GM19372 (cell line): ENCODE measurements around the gene TBX1.
"Not testable (repeated sequence)": the region's sequence is repeated elsewhere in the genome, so short reads cannot be mapped to it uniquely, and the experiment has no call there.

Experiments
- ATAC-seq: cut with Tn5 transposase; IDR thresholded peaks from one replicate; pipeline ENCODE4 v1.9.1; 2021; ENCODE audit warnings: mild to moderate bottlenecking, low read depth, moderate library complexity; ENCODE audit not compliant: unreplicated experiment

TBX1 gene

DNA sequence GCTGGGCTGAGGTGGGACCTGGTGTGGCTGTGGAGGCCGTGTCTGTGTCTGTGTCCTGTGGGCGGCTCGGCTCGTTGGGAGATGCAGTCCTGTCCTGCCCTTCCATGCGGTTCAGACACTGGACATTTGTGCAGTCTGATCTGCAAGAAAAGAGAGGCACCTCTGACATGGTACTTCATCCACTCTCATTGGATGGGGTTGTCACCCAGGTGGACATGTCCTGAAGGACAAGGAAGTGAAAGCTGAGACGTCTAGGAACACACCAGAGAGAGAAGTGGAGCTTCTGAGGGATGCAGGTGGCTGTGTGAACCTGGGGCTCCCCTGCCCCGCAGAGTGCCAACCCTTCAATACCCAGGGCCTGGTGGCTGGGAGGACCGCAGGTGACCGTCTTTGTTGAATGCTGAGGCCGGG lies 18.4 kb downstream of the TBX1 start:
- no peak for ATAC-seq

DNA sequence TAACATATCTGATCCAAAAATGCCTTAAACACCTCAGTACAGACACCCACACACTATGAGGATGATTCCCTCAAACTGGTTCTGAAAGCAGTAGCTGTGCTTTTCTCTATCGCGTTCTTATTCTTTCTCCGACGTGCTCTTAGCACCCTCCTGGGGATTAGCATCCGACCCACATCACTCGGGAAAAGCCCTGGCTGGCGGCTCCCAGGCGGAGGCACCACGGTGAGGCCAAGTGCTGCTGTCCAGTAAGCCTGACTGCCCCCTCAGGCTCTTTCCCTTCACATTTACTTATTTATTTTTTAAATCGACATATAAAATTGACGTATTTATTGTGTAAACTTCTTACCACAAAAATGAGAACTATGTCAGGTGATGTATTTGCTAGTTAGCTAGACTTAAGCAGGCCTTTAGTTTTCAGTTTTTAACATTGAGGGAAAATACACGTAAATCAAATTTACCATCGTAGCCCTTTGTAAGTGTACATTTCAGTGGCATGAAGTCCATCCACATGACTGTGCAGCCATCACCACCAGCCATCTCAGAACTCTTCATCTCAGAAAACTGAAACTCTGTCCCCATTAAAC lies 19.2 kb downstream of the TBX1 start:
- no peak for ATAC-seq

DNA sequence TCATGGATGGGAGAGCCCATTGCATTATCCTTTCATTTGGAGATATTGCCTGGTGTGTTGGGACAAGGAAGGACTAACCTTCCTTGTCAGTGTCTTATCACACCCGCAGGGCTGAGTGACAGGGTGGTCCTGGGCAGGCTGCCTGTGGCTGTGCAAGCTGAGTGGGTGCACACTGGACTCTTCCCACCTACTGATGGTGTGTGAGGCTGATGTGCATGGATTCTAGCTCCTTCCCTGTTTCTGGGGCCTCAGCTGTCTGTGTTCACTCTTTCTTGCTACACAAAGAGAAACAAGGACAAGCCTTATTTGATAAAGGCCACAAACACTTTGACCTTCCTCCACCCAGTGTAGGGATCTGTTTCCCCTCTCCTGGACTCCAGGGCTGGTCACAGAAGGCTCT lies 22.0 kb downstream of the TBX1 start:
- ATAC-seq = no peak

DNA sequence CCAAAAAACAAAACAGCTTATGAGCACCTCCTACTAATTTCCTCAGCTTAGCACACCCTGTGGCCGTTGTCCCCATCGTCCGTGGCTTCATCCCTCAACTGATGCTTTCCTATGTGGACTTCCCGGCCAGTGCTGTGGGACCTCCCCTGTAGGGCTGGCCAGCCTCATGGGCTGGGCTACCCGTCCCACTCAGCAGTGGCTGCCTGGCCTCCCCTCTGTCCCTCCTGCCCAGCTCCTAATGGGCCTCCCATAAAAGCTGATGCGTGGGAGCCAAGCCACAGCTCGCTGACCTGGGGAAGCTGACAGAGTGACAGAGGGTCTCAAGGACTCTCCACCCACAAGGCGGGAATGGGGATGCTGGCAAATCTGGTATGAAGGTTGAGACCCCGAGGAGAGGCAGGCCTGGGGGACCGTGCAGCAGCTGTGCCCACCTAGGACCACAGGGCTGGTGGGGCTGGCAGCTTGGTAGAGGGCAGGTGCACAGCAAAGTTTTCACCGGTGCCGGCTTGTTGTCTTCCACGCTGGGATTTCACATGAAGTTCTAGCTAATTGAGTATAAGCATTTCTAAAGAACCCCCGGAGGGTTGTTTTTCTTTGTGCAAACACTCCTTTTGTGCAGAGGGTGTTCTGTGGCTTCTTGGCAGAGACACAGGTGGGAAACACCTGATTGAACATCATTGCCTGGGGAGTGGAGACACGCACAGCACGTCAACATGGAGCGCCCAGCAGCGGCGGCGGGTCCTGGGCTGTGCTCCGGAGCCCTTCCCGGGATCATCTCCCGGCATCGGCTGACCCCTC lies 23.2 kb downstream of the TBX1 start:
- ATAC-seq = no peak

DNA sequence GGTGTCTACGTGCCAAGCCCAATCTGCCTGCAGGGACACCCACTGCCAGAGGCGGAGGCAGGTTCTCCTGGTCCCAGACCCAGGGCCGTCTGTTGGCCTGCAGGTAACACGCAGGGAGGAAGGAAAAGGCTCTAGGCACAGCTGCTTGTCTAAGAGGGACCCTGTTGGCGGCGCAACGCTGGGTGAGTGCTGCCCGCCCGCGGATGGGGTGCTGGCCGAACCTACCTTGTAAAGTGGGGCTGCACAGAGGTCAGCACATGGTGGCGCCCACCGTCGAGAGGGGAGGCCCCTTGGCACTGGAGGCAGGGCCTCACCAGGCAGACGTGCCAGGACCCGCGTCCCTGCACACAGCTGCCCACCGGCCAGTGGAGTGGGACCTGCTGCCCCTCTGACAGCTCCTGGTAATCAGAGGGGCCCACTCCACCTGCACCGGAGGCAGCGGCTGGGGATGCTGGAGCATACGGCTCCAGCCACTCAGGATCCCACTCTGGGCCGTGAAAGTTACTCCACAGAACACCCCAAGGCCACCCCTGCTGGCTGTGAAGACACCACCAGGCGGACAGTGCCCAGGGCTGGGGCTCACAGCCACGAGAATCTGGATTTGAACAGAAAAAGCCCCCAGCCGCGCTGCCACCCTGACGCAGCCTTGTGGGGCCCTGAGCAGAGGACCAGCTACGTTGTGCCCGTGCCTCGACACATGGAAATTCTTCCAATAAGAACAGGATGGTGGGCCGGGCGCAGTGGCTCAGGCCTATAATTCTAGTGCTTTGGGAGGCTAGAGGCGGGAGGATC lies 24.0 kb downstream of the TBX1 start:
- ATAC-seq = no peak

DNA sequence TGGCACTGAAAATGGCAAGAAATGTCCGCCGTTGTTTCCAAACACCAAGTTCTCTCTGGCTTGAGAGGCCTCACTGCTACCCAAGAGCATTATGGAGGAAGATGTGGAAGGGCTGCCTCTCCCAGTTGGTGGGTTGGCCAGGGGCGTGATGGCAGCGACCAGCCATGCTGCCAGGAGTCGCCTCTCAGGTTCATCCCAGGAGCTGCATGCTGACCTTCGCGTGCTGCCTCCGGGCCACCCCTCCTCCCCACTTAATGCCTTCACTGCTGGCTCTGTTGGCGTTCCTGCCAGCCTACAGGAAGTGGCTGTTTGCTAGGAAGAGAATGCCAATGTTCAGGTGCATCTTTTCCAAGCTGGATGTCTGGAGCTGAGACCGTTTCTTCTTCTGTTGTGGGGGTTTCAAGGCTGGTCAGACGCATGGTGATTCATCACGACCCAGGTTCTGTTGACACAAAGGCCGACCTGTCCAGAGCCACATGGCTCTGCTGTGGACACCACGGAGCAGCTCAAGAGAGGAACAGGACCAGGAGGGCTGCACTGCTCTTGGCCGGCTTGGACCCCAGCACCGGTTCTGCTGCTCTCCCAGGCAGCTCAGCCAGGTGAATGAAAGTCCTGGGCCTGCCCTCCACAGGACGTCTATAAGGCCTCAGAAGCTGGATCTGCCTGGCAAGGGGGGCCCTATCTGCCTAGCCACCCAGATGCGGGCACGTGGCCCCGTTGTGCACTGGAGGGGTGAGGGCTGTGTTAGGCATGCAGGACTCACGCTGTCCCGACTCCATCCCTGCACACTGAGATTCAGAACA lies 25.1 kb downstream of the TBX1 start:
- ATAC-seq = no peak

DNA sequence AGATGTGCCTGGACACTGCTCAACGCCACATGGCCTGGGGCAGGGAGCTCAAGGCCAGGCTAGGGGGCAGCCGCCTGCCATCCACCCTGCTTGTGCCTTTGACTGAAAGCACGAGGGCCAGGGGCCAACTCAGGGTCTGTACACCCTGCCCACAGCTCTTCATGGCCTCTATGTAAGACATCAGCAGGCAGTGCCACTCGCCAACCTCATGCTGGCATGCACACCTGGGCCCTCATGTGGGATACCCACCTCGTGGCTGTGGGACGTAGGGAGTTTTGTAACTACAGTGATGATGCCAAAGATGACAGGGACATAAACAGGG lies 25.6 kb downstream of the TBX1 start:
- no peak for ATAC-seq

DNA sequence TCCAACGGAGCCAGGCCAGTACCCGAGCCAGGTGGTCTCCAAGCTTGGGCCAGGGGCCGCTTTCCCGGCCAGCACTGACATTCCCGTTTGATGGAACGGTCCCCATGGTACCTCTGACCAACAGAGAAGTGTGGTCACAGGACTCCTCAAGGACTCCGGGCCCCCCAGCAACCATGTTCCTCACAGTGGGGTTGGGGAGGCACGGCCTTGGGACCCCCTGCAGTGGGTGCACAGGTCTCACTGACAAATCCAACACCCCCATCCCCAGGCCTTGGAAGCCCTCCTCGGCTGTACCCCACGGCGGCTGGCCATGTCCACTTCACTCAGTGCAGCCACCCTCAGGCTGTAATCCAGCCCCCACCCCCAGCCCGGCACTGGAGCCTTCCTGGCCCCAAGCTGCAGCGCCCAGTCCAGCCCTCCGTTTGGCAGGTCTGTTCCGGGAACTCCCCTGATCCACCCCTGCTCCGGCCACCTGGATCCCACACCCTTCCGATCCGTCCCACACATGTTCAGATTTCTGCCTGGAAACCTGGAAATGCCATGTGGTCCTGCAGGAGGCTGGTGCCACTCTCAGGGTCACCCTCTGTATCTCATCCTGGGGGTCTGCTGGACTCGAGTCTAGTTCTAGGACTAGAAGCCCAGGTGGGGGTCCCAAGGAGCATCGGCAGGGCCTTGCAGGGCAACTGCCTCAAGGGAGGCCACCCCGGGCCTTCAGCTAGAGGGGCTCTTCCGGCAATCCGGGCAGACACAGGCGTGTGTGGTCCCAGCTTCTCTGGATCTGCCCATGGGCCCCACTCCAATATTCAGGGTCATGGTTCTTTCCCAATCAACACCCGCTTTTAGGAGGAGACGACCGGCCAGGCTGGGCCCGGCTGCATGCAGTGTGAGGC lies 26.6 kb downstream of the TBX1 start:
- ATAC-seq = no peak

DNA sequence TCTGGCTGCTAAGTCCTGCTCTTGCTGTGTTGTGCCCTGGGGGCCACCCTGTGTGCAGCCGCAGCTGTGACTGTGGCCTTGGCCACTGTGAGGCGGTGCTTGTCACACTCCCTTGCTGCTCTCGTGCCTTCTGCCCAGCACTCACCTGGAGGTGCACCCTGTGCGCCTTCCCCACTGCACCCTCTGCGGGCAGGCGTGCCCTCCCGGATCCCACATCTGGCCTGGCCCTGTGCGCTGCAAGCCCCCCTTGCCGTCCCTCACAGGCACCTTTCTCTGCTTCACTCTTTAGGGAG lies 27.2 kb downstream of the TBX1 start:
- no peak for ATAC-seq

DNA sequence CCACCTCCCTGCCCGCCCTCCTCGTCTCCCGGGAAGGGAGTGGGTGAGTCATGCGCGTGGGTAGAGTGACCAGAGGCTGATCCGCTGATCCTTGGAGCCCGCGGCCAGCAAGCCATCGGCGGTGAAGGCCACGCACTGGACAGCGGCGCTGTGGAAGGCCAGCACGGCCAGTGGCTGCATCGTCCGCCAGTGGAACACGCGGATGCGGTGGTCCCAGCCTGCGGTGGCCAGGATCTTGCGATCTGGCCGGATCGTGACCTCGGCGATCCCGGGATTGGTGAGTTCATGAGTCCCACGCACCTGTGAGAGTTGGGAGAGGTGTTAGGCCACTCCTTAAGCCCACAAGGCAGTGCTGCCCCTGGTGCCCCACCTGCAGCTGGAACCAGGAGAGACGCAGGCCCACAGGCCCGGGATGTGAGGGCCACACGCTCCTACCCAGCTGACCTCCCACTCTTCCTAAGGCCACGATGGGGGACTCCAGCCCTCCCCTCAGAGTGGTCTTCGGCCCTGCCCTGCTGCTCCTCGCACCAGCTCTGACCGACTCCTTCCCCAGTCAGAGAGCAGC lies 28.2 kb downstream of the TBX1 start:
- ATAC-seq = no peak

DNA sequence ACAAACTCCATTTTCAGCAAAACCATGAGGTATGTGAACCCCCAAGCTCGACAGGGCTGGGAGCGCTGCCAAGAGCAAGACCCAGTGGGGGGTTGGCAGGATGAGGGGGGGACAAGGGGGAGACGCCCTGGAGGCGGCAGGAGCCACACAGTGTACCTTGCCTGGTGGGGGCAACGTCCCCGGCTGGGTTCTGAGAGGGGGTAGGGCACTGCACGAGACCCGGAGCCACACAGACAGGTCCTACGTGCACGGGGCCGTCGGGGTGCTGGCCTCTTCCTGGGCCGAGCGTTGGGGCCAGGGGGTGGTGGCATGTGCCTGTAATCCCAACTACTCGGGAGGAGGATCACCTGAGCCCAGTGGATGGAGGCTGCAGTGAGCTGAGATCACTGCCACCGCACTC lies 28.8 kb downstream of the TBX1 start:
- ATAC-seq = no peak

DNA sequence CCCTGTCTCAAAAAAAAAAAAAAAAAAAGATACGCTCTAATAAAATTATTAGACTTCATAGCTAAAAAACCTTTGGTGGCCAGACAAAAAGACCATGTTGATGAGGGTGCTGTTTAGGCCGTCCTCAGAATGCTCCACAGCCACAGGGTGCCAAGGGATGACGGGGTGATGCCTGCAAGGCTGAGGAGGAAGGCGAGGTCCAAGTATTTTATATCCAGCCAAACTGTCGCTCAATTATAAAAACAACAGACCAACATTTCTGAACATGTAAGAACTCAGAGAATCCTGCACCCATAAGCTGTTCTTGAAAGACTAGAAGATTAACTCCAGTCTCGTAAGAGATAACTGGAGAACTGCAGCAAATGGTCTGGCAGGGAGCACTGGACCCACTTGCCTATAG lies 29.2 kb downstream of the TBX1 start:
- no peak for ATAC-seq

DNA sequence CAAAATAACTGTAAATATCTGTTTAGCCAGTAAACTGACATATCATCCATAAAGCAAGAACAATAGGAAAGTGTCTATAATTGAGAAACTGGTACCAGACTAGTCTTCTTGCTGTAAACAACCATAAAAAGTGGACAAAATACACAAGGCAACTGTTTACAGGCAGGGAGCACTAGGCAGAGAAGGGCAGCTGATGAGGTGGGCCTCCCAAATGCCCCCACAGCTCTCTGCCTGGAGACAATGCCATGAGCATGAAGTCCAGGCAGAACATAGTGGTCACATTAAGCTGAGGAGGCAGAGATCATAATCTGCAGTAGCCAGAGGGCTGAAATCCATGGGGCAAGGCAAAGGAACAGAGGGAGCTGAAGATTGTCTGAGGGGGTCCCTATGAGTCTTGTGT lies 30.7 kb downstream of the TBX1 start:
- no peak for ATAC-seq

DNA sequence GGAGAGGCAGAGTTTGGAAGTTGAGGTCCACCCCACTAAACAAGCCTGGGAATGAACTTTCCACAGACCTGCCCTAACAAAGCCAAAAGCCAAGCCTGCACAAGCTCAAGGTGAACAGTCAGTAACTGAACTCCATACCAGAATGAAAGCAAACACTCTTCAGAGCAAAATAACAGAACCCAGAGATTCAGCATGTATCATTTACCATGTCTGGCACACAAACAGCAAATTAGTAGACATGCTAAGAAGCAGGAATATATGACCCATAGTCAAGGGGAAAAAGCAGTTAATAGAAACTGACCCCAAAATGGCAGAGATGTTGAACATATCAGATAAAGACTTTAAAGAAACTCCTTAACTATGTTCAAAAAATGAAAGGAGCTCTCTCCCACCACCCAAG lies 31.3 kb downstream of the TBX1 start:
- ATAC-seq = no peak

DNA sequence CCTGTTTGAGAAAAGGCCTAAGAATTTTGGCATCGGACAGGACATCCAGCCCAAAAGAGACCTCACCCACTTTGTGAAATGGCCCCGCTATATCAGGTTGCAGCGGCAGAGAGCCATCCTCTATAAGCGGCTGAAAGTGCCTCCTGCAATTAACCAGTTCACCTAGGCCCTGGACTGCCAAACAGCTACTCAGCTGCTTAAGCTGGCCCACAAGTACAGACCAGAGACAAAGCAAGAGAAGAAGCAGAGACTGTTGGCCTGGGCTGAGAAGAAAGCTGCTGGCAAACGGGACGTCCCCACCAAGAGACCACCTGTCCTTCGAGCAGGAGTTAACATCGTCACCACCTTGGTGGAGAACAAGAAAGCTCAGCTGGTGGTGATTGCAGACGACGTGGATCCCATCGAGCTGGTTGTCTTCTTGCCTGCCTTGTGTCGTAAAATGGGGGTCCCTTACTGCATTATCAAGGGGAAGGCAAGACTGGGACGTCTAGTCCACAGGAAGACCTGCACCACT lies 31.9 kb downstream of the TBX1 start:
- ATAC-seq = not testable (repeated sequence)

DNA sequence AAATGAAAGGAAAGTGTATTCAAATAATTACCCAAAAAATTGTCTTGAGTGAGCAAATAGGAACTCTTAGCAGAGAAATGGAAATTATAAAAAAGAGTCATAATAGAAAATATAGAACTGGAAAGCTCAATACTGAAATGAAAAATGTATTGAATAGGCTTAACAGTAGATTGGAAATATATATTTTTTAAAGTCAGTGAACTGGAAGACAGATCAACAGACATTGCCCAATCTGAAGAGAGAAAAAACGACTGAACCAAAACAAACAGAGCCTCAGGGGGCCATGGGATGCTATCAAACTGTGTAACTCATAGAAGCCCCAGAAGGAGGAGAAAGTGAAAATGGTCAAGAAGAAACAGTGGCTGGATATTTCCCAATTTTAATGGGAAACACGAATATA lies 32.6 kb downstream of the TBX1 start:
- ATAC-seq = no peak

DNA sequence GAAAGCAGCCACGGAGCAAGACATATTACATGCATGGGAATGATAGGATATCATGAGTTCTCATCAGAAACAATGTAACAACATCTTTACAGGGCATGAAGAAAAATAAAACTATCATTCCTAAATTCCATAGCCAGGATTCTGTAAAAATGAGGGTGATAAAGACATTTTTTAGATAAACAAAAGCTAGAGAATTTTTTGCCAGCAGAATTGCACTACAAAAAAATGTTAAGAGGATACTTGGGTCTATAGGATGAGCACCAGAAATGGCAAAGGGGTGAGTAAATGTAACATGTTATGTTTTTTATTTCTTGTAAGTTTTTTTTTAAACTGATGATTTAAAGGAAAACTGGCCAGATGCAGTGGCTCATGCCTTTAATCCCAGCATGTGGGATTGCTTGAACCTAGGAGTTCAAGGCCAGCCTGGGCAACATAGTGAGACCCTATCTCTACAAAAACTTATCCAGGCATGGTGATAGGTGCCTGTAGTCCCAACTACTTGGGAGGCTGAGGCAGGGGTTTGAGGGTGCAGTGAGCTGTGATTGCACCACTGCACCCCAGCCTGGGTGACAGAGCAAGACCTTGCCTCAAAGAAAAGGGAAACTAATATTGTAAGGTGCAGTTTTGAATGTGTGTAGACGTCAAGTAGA lies 33.2 kb downstream of the TBX1 start:
- ATAC-seq = no peak

DNA sequence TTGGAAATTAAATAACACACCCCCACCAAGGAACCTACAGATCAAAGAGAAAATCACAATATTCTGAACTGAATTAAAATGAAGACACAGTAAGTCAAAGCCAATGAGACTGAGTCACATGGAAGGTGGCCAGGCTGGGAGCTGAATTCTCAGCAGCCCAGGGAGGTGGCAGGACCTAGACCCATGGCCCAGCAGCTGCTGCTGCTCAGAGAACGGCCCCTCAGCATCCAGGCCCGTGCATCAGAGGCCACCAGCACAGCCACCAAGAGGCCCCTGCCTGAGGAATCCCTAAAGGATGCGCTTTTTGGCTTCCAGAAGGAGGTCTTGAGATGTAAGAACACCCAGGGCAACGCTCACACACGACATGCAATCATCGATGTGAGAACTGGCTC lies 35.0 kb downstream of the TBX1 start:
- ATAC-seq = no peak

DNA sequence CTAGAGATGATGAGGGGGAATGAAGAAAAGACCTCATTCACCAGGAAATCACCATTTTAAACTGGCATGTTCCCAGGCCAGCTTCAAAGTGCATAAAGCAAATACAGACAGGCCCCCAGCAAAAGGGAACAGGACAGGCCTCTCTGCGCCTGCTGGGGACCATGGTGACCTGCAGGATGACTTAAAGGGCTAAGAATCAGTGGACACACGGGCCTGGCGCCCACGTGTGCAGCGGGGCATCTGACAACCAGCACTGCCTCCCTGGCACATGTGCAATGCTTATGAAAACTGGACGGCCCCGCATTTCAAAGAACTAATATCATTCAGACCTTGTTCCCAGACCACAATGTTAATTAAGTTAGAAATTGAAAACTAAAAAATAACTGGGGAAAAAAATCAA lies 35.6 kb downstream of the TBX1 start:
- no peak for ATAC-seq
